Parathyroid adenoma (tissue), 2 donors: ENCODE results near the gene MYOG.

Experiments
- H2AFZ ChIP-seq: fragments of 300-600 bp; sonication (generic); one replicate; pipeline ENCODE4 v1.7.0; 2017; ENCODE audit warnings: antibody characterized with exemption, mild to moderate bottlenecking
- H3K27ac ChIP-seq: fragments of 300-600 bp; sonication (generic); one replicate; pipeline ENCODE4 v1.7.0; 2017
- H3K27me3 ChIP-seq: fragments of 300-600 bp; sonication (generic); one replicate; pipeline ENCODE4 v1.7.0; 2017; ENCODE audit warnings: low read length; ENCODE audit not compliant: control insufficient read depth, insufficient read depth
- H3K36me3 ChIP-seq: fragments of 300-600 bp; sonication (generic); one replicate; pipeline ENCODE4 v1.7.0; 2017; ENCODE audit warnings: low read length; ENCODE audit not compliant: control insufficient read depth, insufficient read depth
- H3K4me1 ChIP-seq: fragments of 300-600 bp; sonication (generic); one replicate; pipeline ENCODE4 v1.7.0; 2017; ENCODE audit warnings: control low read depth
- H3K4me2 ChIP-seq: fragments of 300-600 bp; sonication (generic); one replicate; pipeline ENCODE4 v1.7.0; 2017; ENCODE audit warnings: low read length
- H3K4me3 ChIP-seq: fragments of 300-600 bp; sonication (generic); one replicate; pipeline ENCODE4 v1.7.0; 2017; ENCODE audit warnings: low read depth, low read length
- H3K79me2 ChIP-seq: fragments of 300-600 bp; sonication (generic); one replicate; pipeline ENCODE4 v1.7.0; 2017; ENCODE audit warnings: control low read depth
- H3K9ac ChIP-seq: fragments of 300-600 bp; sonication (generic); one replicate; pipeline ENCODE4 v1.7.0; 2017; ENCODE audit warnings: mild to moderate bottlenecking
- H3K9me3 ChIP-seq: fragments of 300-600 bp; sonication (generic); one replicate; pipeline ENCODE4 v1.7.0; 2017; ENCODE audit warnings: low read length; ENCODE audit not compliant: control insufficient read depth
- TF ChIP-seq, protein P1 (sequence below): fragments of 300-600 bp; sonication (generic); IDR thresholded peaks from one replicate; pipeline ENCODE4 v1.7.0; 2017; ENCODE audit warnings: antibody characterized with exemption, mild to moderate bottlenecking
- donor health status: primary hyperparathyroidism.

Gene MYOG

DNA sequence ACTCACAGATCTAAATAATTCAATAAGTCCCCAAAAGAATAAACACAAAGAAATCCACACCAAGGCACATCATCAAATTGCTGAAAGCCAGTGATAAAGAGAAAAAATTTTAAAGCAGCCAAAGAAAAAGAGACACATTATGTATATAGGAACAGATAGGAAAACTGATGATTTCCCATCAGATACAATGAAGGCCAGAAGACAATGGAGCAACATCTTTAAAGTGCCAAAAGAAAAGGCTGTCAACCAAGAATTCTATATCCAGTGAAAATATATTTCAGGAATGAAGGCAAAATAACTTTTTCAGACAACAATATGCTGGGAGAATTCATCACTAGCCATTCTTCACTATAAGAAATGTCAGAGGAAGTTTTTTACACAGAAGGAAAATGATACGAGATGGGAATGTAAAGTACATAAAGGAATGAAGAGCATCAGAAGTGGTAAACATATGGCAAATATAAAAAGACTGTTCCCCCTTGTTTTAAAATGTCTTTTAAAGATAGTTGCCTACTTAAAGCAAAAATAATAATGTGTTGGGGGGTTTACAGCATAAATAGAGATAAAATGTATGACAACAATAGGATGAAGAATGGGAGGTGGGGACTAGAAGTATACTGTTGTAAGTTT, 9.4 kb upstream of the MYOG start:
- Histone ChIP-seq H3K4me2 (no peak overlapping the region), H3K79me2 (no peaks in the 10 kb centered on the region), H3K27ac (no peak overlapping the region), H3K36me3 (no peaks in the 10 kb centered on the region), H3K9ac (no peak overlapping the region), H2AFZ (no peak overlapping the region), H3K27me3 (no peaks in the 10 kb centered on the region), H3K9me3 (no peaks in the 10 kb centered on the region), H3K4me1 (no peaks in the 10 kb centered on the region), H3K4me3 (no peak overlapping the region)
- TF ChIP-seq, protein P1, sequence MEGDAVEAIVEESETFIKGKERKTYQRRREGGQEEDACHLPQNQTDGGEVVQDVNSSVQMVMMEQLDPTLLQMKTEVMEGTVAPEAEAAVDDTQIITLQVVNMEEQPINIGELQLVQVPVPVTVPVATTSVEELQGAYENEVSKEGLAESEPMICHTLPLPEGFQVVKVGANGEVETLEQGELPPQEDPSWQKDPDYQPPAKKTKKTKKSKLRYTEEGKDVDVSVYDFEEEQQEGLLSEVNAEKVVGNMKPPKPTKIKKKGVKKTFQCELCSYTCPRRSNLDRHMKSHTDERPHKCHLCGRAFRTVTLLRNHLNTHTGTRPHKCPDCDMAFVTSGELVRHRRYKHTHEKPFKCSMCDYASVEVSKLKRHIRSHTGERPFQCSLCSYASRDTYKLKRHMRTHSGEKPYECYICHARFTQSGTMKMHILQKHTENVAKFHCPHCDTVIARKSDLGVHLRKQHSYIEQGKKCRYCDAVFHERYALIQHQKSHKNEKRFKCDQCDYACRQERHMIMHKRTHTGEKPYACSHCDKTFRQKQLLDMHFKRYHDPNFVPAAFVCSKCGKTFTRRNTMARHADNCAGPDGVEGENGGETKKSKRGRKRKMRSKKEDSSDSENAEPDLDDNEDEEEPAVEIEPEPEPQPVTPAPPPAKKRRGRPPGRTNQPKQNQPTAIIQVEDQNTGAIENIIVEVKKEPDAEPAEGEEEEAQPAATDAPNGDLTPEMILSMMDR: no peak

DNA sequence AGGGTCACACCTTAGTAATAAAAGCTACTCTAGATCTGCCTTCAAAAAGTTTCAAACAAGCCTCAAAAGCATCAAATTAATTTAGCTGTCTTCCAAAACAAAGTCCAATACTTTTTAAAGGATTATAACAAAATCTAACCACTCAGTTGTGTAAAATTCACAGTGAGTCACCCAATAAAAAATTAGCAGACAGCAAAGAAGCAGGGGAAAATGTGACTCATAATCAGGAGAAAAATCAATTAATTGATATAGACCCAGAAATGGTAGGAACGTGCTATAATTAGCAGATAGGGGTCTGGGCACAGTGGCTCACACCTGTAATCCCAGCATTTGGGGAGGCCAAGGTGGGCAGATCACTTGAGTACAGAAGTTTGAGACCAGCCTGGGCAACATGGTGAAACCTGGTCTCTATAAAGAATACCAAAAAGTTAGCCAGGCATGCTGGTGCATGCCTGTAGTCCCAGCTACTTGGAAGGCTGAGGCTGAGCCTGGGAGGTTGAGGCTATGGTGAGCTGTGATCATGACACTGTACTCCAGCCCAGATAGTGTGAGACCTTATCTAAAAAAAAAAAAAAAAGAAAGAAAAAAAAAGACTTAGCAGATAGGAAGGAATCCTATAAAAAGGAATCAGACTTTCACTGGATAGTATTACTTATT, 8.1 kb upstream of the MYOG start:
- no peaks in the 10 kb centered on the region for H3K4me1 ChIP-seq
- no peaks in the 10 kb centered on the region for H3K36me3 ChIP-seq
- H3K9ac ChIP-seq: no peak overlapping the region
- H3K79me2 ChIP-seq: no peaks in the 10 kb centered on the region
- TF ChIP-seq, protein P1: no peak
- H3K4me2 ChIP-seq: no peak overlapping the region
- no peak overlapping the region for H2AFZ ChIP-seq
- no peak overlapping the region for H3K4me3 ChIP-seq
- H3K9me3 ChIP-seq: no peaks in the 10 kb centered on the region
- H3K27me3 ChIP-seq: no peaks in the 10 kb centered on the region
- H3K27ac ChIP-seq: no peak overlapping the region

DNA sequence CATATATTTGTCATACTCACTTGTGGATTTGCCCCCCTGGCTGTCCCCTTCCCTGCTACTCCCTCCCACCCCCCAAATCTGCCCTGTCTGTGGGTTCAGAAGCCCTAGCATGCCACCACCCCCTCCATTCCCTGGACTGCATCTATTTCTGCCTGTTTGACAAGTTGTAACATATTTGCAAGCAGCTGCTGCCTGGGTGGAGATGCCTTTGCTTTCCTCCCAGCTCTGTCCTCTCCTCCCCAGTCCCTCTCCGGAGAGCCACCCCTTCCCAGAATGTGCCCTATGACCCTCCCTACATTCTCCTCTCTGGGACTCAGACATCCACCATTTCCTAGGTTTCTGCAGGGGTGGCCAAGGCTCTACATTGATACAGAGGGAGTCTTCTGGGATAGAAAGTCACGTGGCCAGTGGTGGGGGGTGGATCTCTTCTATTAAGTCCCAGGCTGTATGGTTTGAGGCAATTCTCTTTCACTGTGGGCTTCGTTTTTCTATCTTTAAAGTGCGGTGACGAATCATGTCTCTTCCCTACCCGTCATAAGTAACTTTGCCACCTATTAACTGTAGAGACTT, 6.0 kb upstream of the MYOG start:
- Histone ChIP-seq H2AFZ (no peak overlapping the region), H3K27ac (no peak overlapping the region)
- TF ChIP-seq, protein P1: no peak

DNA sequence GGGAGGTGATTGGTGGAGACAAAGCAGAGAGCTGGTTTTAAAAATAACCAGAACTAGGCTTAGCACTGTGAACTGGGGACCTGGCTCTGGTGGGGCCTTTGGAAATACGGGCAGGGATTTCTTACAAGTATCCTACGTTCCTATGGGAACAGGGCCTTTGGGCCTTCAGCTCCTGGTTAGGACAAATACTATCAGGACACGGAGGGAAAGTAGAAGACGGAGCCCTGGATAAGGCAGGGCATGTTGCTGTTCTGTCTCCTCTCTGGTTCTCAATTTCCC, 5.3 kb upstream of the MYOG start:
- H3K36me3 ChIP-seq: no peaks in the 10 kb centered on the region
- H3K9ac ChIP-seq: no peak overlapping the region
- H3K79me2 ChIP-seq: no peaks in the 10 kb centered on the region
- no peaks in the 10 kb centered on the region for H3K9me3 ChIP-seq
- H3K4me1 ChIP-seq: no peaks in the 10 kb centered on the region
- no peak overlapping the region for H3K4me2 ChIP-seq
- TF ChIP-seq, protein P1: no peak
- no peak overlapping the region for H3K4me3 ChIP-seq
- no peak overlapping the region for H3K27ac ChIP-seq
- H3K27me3 ChIP-seq: no peaks in the 10 kb centered on the region
- H2AFZ ChIP-seq: no peak overlapping the region

More for the DNA sequence above, 6.0 kb upstream of the MYOG start:
- no peak overlapping the region for H3K9ac ChIP-seq
- H3K36me3 ChIP-seq: no peaks in the 10 kb centered on the region
- H3K4me2 ChIP-seq: no peak overlapping the region
- H3K4me3 ChIP-seq: no peak overlapping the region
- H3K27me3 ChIP-seq: no peaks in the 10 kb centered on the region
- no peaks in the 10 kb centered on the region for H3K9me3 ChIP-seq
- no peaks in the 10 kb centered on the region for H3K79me2 ChIP-seq
- no peaks in the 10 kb centered on the region for H3K4me1 ChIP-seq
